Measurements from ENCODE around the gene FBXO45. TPM values are rescaled to one million over a fixed set of nuclear protein-coding genes. Genes with fewer than 3 reads are reported as not detected.

The FBXO45 gene
- total RNA-seq, 2 donors from 2014 or later, result 6.3 to 6.5 TPM

DNA sequence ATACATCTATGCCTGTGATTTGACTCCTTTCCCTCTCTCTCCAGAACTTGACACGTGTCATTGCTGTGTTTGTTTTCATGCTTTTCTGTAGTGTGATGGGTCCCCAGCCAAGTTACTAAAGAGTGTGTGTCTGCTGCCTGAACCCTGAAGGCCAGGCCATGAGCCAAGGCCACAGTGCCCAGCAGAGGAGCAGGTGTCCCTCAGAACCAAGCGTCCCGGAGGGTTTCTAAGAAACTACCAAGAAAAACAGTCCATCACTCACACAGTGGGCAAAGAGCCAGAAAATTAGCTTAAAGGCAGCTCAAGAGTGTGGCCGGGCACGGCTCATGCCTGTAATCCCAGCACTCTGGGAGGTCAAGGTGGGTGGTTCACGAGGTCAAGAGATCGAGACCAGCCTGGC, 35.2 kb downstream of the FBXO45 start:
- Histone ChIP-seq H3K27me3 (no peaks in the 10 kb centered on the region), H3K36me3 (no peaks in the 10 kb centered on the region), H3K27ac (no peak overlapping the region), H3K9me3 (no peaks in the 10 kb centered on the region), H3K4me3 (no peak overlapping the region), H3K4me1 (no peaks in the 10 kb centered on the region)
- DNase-seq (ENCODE audit: low spot score), result no peak
- TF ChIP-seq, protein P1, sequence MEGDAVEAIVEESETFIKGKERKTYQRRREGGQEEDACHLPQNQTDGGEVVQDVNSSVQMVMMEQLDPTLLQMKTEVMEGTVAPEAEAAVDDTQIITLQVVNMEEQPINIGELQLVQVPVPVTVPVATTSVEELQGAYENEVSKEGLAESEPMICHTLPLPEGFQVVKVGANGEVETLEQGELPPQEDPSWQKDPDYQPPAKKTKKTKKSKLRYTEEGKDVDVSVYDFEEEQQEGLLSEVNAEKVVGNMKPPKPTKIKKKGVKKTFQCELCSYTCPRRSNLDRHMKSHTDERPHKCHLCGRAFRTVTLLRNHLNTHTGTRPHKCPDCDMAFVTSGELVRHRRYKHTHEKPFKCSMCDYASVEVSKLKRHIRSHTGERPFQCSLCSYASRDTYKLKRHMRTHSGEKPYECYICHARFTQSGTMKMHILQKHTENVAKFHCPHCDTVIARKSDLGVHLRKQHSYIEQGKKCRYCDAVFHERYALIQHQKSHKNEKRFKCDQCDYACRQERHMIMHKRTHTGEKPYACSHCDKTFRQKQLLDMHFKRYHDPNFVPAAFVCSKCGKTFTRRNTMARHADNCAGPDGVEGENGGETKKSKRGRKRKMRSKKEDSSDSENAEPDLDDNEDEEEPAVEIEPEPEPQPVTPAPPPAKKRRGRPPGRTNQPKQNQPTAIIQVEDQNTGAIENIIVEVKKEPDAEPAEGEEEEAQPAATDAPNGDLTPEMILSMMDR (IDR thresholded peaks at IDR 0.05), result no peak

DNA sequence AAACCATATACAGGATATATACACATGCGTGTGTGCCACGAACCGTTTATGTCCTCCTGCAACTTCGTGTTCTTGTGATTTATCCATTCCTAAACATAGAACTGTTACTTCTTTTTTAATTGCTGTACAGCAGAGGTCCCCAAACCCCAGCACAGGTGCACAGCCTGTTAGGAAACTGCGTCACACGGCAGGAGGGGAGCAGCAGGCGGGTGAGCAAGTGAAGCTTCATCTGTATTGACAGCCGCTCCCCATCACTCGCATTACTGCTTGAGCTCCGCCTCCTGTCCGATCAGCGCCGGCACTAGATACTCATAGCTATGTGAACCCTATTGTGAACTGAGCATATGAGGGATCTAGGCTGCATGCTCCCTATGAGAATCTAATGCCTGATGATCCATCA, 36.1 kb downstream of the FBXO45 start:
- no peak for DNase-seq (ENCODE audit: low spot score)

DNA sequence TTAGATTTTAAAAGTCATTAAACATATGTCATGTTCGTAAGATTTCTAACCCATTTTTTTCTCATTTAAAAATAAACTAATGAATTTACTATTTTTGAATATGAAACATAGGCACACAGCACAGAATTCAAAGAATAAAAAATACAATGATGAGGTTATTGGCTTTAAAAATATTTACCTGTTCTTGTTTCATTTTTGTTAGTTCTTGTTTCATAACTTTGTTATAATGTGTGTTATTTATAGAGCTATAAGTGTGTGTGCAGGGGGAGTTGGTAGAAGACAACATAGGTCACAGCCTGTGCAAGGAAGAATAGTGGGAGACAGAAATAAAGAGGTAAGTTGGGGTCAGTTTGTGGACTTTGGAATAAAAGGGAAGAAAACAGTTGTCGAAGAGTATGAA, 40.2 kb downstream of the FBXO45 start:
- no peak overlapping the region for H3K4me3 ChIP-seq
- H3K27ac ChIP-seq, result no peak overlapping the region
- TF ChIP-seq, protein P1 (IDR thresholded peaks at IDR 0.05), result no peak
- no peaks in the 10 kb centered on the region for H3K36me3 ChIP-seq
- H3K27me3 ChIP-seq, result no peaks in the 10 kb centered on the region
- DNase-seq (ENCODE audit: low spot score), result no peak
- H3K9me3 ChIP-seq, result no peaks in the 10 kb centered on the region
- H3K4me1 ChIP-seq, result peaks cover 0 to 20% of the 10 kb centered on the region in 2 donors

More for the DNA sequence above, 36.1 kb downstream of the FBXO45 start:
- Histone ChIP-seq H3K9me3 (no peaks in the 10 kb centered on the region), H3K4me1 (peaks cover 0 to 6% of the 10 kb centered on the region in 2 donors), H3K27me3 (no peaks in the 10 kb centered on the region), H3K4me3 (no peak overlapping the region), H3K36me3 (no peaks in the 10 kb centered on the region), H3K27ac (no peak overlapping the region)
- TF ChIP-seq, protein P1 (IDR thresholded peaks at IDR 0.05), result no peak

DNA sequence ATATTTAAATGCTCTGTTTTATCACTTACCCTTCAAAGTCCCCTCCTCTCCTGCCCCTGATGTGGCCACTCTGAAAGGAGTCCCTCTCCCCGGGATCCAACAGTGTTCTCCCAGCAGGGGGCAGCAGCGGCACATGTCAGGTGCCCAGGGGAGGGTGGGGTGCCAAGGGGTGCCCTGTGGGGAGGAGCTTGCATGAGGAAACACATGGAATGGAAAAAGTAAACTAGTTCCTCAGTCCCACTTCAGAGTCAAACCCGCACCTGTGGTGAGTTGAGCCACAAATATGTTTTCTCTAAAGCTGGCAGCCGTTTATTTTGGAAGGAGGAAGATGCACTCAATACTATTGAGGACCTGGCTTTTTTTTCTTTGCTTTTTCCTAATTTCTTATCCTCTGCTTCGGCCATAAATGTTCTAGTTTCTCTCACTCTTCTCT, 40.9 kb downstream of the FBXO45 start:
- Histone ChIP-seq H3K4me3 (no peak overlapping the region), H3K36me3 (no peaks in the 10 kb centered on the region), H3K27ac (peak overlapping the region in 1 of 2 donors; percentile 42), H3K4me1 (peaks cover 0 to 20% of the 10 kb centered on the region in 2 donors), H3K27me3 (no peaks in the 10 kb centered on the region), H3K9me3 (no peaks in the 10 kb centered on the region)
- TF ChIP-seq, protein P1 (IDR thresholded peaks at IDR 0.05), result peak; percentile 68 to 89
- peak; percentile 85 for DNase-seq (ENCODE audit: low spot score)

DNA sequence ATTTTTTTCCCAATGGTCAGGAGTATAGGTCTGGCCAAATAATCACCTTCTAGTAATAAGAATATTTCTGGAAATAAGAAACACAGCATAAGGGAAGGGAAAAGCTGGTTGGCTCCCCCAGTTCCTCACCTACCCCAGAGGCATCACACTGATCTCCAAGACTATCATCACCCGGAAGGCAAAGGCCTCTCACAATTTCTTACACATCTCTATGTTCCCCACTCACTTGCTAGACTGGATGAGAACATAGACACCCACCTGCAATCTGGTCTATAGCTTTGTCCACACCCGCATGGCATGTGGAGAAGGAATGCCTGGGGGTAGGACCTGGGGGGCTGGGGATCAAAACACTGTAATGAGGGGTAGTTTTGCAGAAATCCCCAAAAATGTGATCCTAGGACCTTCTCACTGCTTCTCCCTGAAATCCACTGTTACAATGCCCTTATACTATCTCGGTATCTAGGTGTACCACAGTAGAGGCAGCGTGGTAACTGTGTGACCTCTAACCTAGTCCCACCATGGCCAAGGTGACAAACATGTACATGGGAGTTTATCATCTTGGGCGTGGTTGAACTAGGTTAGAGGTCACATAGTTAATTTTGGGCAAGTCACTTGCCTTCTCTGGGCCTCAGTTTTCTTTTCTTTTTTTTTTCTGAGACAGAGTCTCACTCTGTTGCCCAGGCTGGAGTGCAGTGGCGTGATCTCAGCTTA, 41.5 kb downstream of the FBXO45 start:
- TF ChIP-seq, protein P1 (IDR thresholded peaks at IDR 0.05), result no peak
- DNase-seq (ENCODE audit: low spot score), result no peak
- H3K27ac ChIP-seq, result peak overlapping the region in 1 of 2 donors; percentile 42
- no peaks in the 10 kb centered on the region for H3K36me3 ChIP-seq
- no peaks in the 10 kb centered on the region for H3K27me3 ChIP-seq
- no peak overlapping the region for H3K4me3 ChIP-seq
- H3K9me3 ChIP-seq, result no peaks in the 10 kb centered on the region
- peaks cover 0 to 20% of the 10 kb centered on the region in 2 donors for H3K4me1 ChIP-seq

Data from right atrium auricular region (tissue), 2 donors.